Effector memory CD4-positive, alpha-beta T cell (primary cell): Measurements from ENCODE around the gene ZDHHC18.
A peak's percentile ranks its signal among the peaks of the same experiment; 100 is the strongest.

Source experiments
- DNase-seq, 3 donors: peaks; one replicate each; pipeline ENCODE4 v3.0.0-alpha.2; 2020
- H3K27ac ChIP-seq: 2 replicates; pipeline ENCODE4 v1.7.0; 2013; ENCODE audit warnings: mild to moderate bottlenecking, low read length, moderate library complexity; ENCODE audit not compliant: insufficient read depth, poor library complexity, severe bottlenecking
- H3K27me3 ChIP-seq: replicated peaks from 2 replicates; pipeline ENCODE4 v1.7.0; 2013; ENCODE audit warnings: mild to moderate bottlenecking, low read length; ENCODE audit not compliant: insufficient read depth, control insufficient read depth, poor library complexity, severe bottlenecking
- H3K36me3 ChIP-seq: 2 replicates; pipeline ENCODE4 v1.7.0; 2013; ENCODE audit warnings: mild to moderate bottlenecking, low read length, moderate library complexity; ENCODE audit not compliant: control insufficient read depth, insufficient read depth
- H3K4me1 ChIP-seq: 2 replicates; pipeline ENCODE4 v1.7.0; 2013; ENCODE audit warnings: low read length, mild to moderate bottlenecking; ENCODE audit not compliant: control insufficient read depth, insufficient read depth, poor library complexity, severe bottlenecking
- H3K4me3 ChIP-seq: 2 replicates; pipeline ENCODE4 v1.7.0; 2013; ENCODE audit warnings: low read length, low read depth, mild to moderate bottlenecking; ENCODE audit not compliant: insufficient read depth, poor library complexity, severe bottlenecking
- H3K9me3 ChIP-seq: 2 replicates; pipeline ENCODE4 v1.7.0; 2013; ENCODE audit warnings: mild to moderate bottlenecking, low read length, moderate library complexity; ENCODE audit not compliant: control insufficient read depth
- total RNA-seq, 3 donors: gene quantifications; one replicate each; lab custom pipeline; 2026; lab: John Stamatoyannopoulos, UW

The ZDHHC18 gene, protein sequence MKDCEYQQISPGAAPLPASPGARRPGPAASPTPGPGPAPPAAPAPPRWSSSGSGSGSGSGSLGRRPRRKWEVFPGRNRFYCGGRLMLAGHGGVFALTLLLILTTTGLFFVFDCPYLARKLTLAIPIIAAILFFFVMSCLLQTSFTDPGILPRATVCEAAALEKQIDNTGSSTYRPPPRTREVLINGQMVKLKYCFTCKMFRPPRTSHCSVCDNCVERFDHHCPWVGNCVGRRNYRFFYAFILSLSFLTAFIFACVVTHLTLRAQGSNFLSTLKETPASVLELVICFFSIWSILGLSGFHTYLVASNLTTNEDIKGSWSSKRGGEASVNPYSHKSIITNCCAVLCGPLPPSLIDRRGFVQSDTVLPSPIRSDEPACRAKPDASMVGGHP
- 94.9 to 126 (median 121) reads per million in 3 donors for total RNA-seq

DNA sequence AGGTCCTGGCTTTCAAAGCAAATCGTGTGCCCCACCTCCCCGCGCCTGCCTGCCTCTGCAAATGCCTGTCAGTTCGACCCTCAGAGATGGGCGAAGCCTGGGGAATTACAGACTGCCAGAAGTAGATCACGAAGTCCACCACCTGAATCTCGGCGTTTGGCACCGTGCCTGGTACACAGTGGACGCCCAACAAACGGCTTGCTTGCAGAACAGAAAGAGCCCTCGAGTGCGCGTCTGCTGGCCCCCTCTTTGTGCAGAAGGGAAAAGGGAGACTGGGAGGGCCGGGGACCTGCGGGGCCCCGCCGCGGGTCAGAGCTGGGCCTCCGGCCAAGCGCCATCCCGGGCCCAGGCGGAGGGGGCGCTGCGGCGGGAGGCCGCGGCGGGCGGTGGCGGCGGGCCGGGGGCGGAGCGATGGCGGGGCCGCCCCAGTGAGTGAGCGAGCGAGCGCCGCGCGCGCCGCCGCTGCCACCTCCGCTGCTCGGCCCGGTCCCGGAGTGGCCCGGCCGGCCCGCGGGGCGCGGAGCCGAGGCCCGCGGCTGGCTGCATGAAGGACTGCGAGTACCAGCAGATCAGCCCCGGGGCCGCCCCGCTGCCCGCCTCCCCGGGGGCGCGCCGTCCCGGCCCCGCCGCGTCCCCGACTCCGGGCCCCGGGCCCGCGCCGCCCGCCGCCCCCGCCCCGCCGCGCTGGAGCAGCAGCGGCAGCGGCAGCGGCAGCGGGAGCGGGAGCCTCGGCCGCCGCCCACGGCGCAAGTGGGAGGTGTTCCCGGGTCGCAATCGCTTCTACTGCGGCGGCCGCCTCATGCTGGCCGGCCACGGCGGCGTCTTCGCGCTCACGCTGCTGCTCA lies at the start of gene ZDHHC18:
ZDHHC18 (plus strand) TSS at position 428 of the 845 bp plus-strand sequence; CDS start at position 545, 117 bp downstream.
- no peaks in the 10 kb centered on the region for H3K36me3 ChIP-seq
- DNase-seq: peak; percentile 45 to 57 (median 55)
- no peaks in the 10 kb centered on the region for H3K27me3 ChIP-seq
- H3K9me3 ChIP-seq: no peaks in the 10 kb centered on the region
- peak within 1 kb of the TSS; percentile 89 for H3K27ac ChIP-seq
- H3K4me1 ChIP-seq: peaks cover 39% of the 10 kb centered on the region
- peak within 1 kb of the TSS; percentile 81 for H3K4me3 ChIP-seq

DNA sequence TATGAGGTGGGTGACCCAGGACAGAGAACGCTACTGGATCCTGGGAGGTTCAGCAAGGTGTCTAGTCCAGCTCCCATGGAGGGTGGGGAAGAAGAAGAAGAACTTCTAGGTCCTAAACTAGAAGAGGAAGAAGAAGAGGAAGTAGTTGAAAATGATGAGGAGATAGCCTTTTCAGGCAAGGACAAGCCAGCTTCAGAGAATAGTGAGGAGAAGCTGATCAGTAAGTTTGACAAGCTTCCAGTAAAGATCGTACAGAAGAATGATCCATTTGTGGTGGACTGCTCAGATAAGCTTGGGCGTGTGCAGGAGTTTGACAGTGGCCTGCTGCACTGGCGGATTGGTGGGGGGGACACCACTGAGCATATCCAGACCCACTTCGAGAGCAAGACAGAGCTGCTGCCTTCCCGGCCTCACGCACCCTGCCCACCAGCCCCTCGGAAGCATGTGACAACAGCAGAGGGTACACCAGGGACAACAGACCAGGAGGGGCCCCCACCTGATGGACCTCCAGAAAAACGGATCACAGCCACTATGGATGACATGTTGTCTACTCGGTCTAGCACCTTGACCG lies 47.3 kb upstream of the ZDHHC18 start:
- no peaks in the 10 kb centered on the region for H3K27me3 ChIP-seq
- H3K4me1 ChIP-seq: no peaks in the 10 kb centered on the region
- no peak overlapping the region for H3K27ac ChIP-seq
- no peak overlapping the region for H3K4me3 ChIP-seq
- DNase-seq: no peak
- no peaks in the 10 kb centered on the region for H3K9me3 ChIP-seq
- H3K36me3 ChIP-seq: peaks cover 75% of the 10 kb centered on the region

DNA sequence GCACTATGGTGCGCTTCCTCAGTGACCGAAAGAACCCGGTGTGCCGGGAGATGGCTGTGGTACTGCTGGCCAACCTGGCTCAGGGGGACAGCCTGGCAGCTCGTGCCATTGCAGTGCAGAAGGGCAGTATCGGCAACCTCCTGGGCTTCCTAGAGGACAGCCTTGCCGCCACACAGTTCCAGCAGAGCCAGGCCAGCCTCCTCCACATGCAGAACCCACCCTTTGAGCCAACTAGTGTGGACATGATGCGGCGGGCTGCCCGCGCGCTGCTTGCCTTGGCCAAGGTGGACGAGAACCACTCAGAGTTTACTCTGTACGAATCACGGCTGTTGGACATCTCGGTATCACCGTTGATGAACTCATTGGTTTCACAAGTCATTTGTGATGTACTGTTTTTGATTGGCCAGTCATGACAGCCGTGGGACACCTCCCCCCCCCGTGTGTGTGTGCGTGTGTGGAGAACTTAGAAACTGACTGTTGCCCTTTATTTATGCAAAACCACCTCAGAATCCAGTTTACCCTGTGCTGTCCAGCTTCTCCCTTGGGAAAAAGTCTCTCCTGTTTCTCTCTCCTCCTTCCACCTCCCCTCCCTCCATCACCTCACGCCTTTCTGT lies 46.0 kb upstream of the ZDHHC18 start:
- Histone ChIP-seq H3K36me3 (peaks cover 62% of the 10 kb centered on the region), H3K4me1 (peaks cover 1% of the 10 kb centered on the region)

DNA sequence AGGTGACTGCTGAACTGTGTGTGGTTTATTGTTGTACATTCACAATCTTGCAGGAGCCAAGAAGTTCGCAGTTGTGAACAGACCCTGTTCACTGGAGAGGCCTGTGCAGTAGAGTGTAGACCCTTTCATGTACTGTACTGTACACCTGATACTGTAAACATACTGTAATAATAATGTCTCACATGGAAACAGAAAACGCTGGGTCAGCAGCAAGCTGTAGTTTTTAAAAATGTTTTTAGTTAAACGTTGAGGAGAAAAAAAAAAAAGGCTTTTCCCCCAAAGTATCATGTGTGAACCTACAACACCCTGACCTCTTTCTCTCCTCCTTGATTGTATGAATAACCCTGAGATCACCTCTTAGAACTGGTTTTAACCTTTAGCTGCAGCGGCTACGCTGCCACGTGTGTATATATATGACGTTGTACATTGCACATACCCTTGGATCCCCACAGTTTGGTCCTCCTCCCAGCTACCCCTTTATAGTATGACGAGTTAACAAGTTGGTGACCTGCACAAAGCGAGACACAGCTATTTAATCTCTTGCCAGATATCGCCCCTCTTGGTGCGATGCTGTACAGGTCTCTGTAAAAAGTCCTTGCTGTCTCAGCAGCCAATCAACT lies 45.2 kb upstream of the ZDHHC18 start:
- H3K4me1 ChIP-seq: peaks cover 10% of the 10 kb centered on the region
- DNase-seq: no peak

More for the DNA sequence above, 46.0 kb upstream of the ZDHHC18 start:
- Histone ChIP-seq H3K27me3 (no peaks in the 10 kb centered on the region), H3K9me3 (no peaks in the 10 kb centered on the region), H3K4me3 (no peak overlapping the region), H3K27ac (peak overlapping the region; percentile 8)
- no peak for DNase-seq

DNA sequence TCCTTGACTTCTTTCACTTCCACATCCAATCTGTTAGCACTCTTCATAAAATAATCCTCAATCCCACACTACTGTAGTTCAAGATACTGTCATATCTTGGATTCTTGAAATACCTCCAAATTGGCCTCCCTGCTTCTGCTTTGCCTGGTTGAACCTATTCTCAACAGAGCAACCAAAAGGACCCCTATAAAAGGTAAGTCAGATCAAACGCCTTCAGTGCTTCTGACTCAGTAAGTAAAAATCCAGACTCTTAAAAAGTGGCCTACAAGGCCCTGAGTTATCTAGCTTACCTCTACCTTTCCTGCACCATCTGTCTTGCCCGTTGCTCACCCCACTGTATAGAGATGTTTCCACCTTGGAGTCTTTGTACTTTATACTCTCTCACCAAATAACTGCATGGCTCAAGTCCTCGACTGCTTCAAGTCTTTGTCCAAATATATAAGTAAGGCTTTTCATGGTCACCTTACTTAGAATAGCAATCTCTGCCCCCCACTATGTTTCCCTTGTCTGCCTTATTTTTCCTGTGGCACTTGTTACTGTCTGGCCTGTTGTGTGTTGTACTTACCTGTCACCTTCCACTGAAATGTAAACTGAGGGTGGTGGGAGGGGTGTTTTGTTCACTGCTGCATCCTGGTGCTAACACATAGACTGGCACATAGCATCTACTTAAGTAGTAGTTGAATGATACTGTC lies 43.8 kb upstream of the ZDHHC18 start:
- Histone ChIP-seq H3K4me1 (peaks cover 21% of the 10 kb centered on the region), H3K27me3 (no peaks in the 10 kb centered on the region), H3K9me3 (no peaks in the 10 kb centered on the region), H3K27ac (peak overlapping the region; percentile 5), H3K36me3 (peaks cover 40% of the 10 kb centered on the region), H3K4me3 (no peak overlapping the region)
- DNase-seq: no peak

More for the DNA sequence above, 45.2 kb upstream of the ZDHHC18 start:
- H3K4me3 ChIP-seq: no peak overlapping the region
- no peaks in the 10 kb centered on the region for H3K27me3 ChIP-seq
- peaks cover 54% of the 10 kb centered on the region for H3K36me3 ChIP-seq
- H3K9me3 ChIP-seq: no peaks in the 10 kb centered on the region
- no peak overlapping the region for H3K27ac ChIP-seq

DNA sequence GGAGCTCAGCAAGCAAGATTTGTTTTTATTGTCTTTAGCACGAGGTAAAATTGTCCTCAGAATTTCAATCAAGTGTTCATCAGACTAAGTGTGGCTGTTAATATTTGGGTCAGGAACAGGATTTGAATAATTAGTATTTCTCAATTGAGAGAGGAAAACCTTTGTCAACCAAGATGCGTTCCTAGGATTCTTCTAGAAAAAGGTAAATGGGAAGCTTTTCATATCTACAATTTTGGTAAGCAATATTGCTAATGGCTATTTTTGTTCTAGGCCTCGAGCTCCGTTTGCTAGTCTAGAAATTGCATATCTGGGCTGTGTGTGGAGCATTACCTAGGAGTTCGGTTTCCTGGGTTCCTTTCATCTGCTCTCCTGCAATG lies 42.9 kb upstream of the ZDHHC18 start:
- Histone ChIP-seq H3K27ac (no peak overlapping the region), H3K4me3 (no peak overlapping the region), H3K36me3 (peaks cover 30% of the 10 kb centered on the region)

DNA sequence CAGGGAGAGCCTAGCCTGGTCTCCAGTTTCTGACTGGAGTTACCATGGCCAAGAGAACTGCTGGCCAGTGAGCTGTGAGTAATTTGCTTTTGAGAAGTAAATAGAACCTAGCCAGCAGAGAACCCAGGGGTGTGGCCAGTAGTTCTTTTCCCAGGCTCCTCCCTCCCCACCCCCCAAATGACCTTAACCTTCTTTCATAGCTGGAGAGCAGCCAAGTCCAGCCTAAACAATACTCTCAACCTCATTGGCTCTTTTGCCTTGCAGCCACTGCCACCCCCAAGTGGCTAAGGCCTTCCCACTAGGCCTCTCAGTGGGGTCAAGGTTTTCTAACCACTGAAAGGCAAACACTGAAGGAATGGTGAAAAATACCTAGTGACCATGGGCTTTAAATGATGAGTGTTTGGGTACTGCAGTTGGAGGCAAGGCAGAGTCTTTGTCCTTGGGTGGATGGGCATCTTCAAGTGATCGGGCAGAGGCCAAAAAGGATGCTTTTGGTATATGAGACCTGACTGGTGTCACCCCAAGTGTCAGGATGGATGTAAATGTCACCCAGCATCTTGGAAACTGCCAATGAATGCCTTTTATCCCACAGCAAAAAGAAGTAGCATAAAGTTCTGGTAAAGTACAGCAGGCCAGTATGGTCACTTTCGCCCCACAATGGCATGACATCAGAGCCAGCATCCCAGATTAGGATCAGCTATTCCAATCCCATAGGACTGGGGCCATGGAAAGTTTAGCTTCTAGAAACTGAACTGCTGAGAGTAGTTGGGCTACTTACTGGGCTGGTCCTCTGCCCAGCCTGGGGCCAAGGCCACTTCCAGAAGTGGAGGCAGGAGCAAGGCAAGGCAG lies 42.2 kb upstream of the ZDHHC18 start:
- no peaks in the 10 kb centered on the region for H3K9me3 ChIP-seq
- H3K4me1 ChIP-seq: peaks cover 21% of the 10 kb centered on the region
- H3K36me3 ChIP-seq: peaks cover 24% of the 10 kb centered on the region
- DNase-seq: no peak
- no peak overlapping the region for H3K4me3 ChIP-seq
- no peaks in the 10 kb centered on the region for H3K27me3 ChIP-seq
- no peak overlapping the region for H3K27ac ChIP-seq

More for the DNA sequence above, 42.9 kb upstream of the ZDHHC18 start:
- Histone ChIP-seq H3K27me3 (no peaks in the 10 kb centered on the region), H3K4me1 (peaks cover 21% of the 10 kb centered on the region), H3K9me3 (no peaks in the 10 kb centered on the region)
- DNase-seq: no peak

DNA sequence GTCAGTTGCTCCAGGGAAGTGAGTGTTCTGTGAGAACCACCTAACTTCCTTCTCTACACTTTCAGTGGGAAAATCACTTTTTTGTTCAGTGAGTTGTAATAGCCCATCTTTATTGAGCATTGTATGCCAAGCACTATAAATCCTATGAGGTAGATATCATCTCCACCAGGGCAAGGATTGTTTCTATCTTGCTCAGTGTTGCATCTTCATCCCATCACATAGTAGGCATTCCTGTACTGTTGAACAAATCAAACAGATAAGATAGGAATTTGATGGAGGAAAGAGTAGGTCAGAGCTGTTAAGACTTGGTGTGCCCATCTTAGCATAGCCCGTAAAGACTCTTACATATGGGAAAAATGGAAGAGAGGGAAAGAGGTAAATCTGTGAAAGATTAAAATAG lies 41.6 kb upstream of the ZDHHC18 start:
- no peak for DNase-seq
- Histone ChIP-seq H3K4me3 (no peak overlapping the region), H3K9me3 (no peaks in the 10 kb centered on the region), H3K27ac (no peak overlapping the region), H3K4me1 (peaks cover 27% of the 10 kb centered on the region), H3K27me3 (no peaks in the 10 kb centered on the region), H3K36me3 (peaks cover 18% of the 10 kb centered on the region)
